GM10847 (cell line): ENCODE results near the gene PRKG1.

Experiments used
- POLR2A ChIP-seq: IDR thresholded peaks from 2 replicates; pipeline ENCODE4 v1.6.1; 2011; ENCODE audit not compliant: insufficient read length; ENCODE audit errors: extremely low read depth

The PRKG1 gene

DNA sequence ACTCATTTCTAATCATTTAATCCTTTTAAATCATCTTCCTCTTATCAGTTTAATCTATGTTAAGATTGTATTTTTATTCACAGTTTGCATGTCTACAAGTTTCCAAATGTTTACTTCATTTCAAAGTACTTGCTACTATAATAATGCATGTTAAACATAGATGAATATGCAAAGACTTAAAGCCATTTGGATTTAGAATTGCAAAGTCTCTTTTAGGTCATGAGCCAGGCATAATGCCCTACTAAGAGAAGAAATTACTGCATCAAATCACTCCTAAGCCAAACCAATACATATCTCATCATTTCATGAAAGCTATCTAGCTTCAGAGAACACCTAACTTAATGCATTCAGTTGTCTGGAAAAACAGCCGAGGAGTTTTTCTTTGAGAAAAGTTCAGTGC is 266.1 kb downstream of the PRKG1 start:
- TF ChIP-seq POLR2A, result no peak

DNA sequence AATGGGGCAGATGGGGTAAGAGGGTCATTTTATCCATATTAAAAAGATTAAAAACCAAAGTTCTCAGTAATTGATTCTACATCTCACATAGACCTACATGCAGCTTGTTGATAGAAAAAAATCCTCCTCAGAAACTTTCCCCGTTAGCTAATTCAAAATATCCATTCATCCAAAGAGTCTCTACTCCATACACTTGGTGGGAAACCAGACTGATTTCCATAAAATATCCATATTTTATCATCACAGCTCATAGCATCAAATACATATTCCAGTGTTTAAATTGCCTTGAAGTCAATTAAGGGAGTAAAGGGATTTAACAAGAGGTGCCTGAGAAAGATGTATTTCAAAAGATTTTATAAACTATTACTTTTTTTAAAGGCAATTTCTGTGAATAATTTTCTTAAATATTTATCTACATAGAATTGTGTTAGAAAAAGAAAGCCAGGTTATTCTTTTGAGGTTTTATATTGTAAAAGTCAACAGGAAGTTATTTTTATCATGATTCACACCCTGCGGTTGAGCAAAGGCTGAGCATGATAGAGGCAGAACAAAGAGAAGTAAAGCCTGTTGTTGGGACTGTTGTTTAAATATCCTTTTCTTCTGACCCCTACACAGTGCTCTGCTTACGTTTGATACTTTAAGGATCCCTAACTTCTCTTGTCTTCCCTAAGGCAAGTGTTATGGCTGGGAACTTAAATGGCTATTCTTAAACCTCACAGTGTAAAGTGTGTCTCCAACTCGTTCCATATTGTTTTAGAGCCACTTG is 266.7 kb downstream of the PRKG1 start:
- TF ChIP-seq POLR2A, result no peak

DNA sequence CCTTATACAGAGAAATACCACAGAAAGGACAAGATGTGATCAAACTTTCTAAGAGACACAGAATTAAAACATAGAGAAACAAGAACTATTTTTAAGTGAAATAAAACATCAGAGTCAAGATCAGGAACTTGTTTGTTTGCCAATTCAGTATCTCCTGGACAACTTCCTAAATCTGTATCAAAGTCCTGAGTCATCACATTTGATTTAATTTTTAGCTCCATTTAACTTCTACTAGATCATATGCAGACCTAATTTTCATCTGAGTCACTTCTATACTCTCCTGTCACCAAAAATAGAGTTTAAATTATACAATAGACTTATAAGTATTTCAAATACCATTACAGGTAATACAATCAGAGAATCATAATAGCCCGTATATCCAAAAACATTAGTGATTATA is 268.1 kb downstream of the PRKG1 start:
- TF ChIP-seq POLR2A, result no peak

DNA sequence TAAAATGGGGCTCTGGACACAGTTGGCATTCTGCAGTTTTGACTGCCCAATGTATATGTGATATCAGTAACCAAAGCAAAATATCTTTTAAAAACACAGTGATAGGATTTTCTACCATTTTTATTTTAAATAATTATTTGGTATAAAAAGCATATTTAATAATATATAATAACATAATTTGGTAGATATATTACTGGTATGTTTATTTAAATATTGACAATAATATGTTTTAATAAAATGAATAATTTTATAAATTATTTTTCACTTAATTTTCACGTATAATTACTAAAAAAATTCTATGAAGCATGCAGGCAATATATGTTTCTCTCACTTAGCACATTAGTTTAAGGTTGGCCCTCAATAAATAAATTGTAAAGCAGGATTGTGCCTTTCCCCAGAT is 269.1 kb downstream of the PRKG1 start:
- no peak for TF ChIP-seq POLR2A

DNA sequence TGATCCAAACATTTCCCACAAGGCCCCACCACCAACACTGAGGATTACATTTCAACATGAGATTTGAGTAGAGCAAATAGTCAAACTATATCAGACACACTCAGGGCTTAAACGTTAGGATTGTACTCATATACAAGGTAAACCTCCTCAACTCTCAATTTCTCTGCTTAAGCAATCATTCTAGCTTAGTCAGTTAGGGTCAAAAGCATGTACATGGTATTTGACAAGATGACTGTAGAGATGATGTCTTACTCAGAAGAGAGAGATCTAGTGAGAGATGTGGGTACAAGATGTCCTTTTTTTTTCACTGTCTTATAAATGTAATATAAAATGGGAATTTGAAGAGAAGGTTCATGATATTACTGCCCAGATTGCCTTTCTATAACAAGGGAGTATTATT is 270.1 kb downstream of the PRKG1 start:
- TF ChIP-seq POLR2A, result no peak

DNA sequence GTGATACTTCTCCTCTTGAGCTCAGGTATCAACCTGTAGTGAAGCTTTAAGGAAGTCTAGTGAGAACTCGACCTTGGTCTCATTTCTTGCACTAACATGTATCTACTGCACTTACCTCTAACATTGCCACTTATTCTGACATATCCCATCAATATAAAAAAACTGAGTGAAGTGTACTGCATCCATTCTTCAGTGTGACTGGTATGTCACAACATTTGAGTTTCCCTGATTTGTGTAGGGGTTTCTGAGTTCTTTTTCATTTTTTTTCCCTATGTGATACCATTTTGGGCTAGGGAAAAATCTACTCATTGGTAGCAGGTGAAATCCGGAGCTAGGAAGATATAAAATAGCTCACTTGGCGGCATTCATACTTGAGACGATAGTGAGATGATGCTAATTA is 274.3 kb downstream of the PRKG1 start:
- TF ChIP-seq POLR2A, result no peak

DNA sequence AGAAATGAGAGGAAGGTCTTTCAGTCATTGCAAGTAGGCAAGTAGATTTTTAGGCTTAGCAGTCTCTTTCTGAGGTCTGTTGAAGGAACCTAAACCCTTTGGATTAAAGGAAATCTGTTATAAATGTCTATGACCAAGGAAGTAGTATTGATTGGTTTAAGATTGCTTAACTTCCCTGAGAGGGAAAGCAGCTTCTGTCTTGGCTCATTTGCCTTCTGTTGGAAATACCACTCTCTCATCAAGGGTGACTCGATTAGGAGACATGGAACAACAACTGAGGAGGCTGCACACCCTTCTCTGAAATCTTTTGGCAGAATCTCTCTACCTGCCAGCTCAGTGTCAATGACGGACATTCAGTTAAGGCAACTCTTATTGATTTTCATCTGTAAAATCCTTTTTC is 282.9 kb downstream of the PRKG1 start:
- no peak for TF ChIP-seq POLR2A

DNA sequence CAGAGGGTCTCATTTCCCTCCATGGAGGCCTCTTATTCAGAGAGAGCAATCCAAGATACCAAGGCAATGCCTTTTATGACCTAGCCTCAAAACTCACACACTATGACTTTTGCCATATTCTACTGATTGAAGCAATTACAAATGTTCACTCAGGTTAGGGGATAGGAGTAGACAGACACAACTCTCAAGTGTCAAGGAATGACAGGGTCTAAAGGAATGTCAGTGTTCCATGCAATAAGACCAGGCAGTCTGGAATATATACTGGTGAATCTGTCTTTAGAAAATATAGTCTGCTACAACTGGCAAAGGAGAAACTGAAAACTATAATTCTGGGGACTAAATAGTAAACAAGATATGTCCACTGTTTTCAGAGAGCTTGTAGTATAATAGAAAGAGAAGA is 283.9 kb downstream of the PRKG1 start:
- TF ChIP-seq POLR2A, result no peak

DNA sequence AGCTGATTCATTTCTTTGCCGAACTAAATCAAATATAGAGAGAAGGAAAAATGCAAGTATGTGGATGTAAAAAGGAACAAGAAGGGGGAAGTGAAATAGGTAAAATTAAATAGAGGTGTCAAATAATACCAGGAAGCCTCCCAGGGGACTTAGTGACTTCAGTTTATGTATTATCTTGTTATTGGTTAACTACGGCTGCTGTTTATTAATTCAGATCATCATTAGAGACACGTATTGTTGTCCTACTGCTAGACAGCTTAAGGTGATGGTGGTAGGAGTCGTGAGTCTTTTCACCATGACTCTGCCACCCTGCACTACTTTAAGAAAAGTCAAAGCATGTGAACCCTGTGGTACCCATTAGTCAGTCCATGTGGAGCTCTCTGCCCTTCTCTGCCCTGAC is 289.1 kb downstream of the PRKG1 start:
- no peak for TF ChIP-seq POLR2A

DNA sequence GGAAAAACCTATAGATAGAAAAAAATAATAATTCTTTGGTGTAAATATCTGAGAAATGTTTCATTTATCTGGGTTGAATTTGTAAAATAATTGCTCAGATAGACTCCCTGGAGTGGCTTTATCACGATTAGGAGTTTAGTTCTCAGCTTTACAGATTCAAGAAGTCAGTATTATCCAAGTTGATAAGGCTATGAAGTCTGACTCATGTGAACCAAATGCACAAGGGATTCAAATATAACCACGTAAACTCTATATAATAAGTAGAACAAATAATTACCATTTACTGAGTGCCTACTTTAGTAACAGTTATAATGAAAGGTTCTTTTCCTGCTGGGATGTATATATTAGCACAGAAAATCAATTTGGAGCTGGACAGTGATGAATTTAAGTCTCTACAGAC is 290.4 kb downstream of the PRKG1 start:
- no peak for TF ChIP-seq POLR2A

DNA sequence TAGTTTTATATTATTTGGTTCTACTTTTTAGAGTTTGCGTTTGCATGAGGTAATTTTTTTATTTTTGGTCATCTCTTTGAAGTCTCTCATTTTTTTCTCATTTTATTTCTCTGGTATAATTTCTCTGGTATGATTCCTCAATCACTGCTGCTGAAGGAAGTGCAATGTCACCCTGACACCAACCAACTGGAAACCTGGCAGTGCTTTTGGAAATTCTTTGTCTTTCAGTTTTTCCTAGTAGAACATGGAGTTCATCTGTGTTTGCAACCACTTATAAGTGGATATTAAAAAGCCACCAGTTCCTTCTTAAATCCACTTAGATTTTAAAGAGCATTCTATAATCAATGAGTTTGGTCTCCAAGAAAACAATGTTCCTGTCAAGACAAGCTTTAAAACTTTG is 291.8 kb downstream of the PRKG1 start:
- TF ChIP-seq POLR2A, result no peak

DNA sequence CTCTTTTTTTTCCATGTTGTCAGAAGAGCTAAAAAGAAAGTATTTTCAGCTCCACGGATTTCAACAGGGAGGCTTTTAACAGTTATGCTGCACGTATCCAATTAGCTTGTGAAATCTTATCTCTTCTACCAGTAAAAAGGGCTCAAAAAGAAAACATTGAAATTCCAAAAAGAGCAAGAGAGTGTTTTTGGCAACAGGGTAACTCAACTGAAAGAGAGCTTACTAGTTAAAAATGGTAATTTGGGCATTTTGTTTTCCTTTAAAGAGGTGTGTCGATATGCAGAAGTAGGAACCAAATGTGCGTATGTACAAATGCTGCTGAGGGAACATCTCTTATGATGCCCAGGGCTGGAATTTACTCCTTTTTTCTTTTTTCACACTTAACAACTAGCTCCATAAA is 292.8 kb downstream of the PRKG1 start:
- TF ChIP-seq POLR2A, result no peak

DNA sequence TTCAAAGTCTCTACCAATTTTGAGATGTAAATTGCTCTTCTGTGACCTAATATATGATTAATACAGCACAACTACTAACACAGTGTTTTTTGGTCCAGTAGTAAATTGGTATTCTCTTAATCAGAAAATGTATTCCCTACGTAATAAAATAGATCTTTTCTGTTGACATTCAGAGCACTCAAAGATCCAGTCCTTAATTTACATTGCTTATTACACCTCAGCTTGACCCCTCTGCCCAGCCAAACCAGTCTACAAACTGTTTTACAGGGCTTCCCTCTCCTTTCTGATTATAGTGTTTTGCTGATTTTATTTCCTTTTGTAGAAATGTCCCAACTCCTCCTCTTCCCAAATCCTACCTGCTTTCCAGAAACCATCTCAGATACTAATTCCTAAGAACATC is 293.4 kb downstream of the PRKG1 start:
- TF ChIP-seq POLR2A, result no peak

DNA sequence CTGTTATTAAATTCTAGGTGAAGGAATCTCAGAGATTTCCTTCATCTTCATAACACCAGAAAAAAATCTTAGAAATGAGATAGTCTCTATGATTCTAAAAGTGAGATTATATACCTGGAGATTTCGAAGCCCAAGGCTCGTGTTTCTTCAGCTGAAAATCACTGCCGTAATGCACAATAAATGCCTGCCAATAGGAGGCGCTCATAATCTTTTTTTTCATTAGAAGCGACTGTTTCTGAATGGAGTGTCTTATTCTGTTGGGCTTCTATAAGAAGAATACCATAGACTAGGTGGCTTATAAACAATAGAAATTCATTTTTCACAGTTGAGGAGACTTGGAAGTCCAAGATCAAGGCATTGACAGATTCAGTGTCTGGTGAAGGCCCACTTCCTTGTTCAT is 294.7 kb downstream of the PRKG1 start:
- TF ChIP-seq POLR2A, result no peak

DNA sequence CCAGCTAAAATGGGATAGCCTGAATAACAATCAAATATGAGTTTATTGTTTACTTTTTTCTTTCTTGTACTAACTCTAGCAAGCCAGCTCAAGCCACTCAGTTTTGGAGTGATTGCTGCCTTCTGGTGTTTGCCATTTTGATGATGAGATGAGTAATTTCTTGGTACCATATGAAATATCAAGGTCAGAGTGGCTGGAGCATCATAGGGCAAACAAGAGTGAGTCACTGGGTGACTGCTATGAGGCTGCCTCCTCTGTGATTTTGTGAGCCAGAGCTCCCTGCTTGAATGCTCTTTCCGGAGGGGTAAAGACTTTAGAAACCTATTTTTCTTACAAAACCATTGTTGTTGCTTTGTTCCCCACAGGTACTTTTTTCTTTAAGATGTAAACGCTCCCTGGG is 295.6 kb downstream of the PRKG1 start:
- no peak for TF ChIP-seq POLR2A

DNA sequence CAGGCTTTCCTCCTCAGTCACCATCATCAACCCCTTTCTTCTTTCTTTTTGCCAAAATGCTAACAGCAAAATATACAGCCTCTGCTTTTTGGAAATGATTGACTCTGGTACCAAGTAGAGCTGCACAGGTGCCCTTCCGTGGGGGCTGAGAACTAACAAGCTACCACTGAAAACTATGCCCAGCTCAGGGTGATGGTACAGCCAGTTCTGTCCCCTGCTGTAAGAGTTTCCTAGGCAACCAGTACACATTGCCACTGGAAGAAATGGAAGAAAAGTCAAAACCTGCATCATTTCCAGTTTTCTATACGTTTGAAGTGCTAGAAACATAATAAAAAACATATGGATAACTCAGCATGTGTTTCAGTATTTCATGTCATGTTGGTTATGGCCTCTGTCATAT is 297.5 kb downstream of the PRKG1 start:
- no peak for TF ChIP-seq POLR2A

DNA sequence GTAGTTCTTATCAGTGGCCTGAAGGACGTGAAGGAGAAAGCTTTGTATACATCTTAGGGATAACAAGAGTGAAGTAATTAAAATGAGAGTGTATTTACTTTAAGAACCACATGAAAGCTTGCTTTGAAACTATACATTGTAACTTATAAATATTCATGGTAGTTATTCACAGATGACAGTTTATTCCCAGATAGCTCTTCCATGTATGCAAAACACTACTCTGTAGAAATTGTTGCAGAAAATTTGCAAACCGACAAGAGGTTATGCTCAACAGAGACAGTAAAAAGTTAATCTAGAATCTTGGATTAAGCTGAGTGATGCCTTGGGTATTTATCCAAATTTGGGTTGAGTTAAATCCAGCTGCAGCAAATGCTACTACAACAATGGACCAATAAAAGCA is 301.5 kb downstream of the PRKG1 start:
- TF ChIP-seq POLR2A, result no peak

DNA sequence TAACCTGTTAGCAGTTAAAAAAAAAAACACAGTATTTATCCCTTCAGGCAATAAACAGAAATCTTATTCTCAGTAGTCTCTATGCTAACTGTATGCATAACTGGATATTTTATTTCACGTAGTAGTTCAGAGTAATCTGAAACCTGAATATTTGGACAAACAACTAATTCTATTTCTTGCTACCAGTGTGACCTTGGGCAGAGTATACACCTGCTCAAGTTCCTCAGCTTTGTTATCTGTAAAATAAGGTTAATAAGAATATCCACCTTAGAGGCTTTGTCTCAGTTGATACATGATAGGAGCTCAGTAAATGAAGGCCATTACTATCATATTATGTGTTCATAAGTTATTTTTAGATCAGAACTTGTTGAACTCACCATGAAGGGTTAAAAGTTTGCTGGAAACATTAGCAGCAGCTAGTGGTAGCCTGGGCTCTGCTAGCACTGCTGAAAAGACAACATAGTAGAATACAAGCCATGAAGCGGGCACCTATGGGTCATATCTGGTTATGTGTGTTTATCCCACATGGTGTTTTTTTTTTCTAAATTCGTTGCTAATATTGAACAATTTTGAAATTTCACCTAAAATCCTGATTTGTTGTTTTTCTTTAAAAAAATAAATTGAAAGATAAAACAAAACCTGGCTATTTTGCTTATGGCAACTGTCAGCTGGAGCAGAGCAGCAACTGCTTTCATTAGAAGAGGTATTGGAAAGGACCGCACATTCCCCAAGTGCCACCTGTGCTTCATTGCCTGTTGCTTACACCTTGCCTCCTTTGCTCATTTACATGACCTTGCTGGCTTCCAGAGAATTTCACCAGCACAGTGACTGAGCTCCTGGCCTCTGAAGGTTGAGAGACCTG is 303.0 kb downstream of the PRKG1 start:
- no peak for TF ChIP-seq POLR2A
